HepG2 (cell line): ENCODE results near the gene TMEM176A. TPM values are rescaled to one million over a fixed set of nuclear protein-coding genes. Genes with fewer than 3 reads are reported as not detected.
"Not testable (repeated sequence)": the region's sequence is repeated elsewhere in the genome, so short reads cannot be mapped to it uniquely, and the experiment has no call there.

Experiments
- ARID5B ChIP-seq: IDR thresholded peaks from 2 replicates; pipeline ENCODE4 v1.4.0; 2020; ENCODE audit warnings: mild to moderate bottlenecking, missing genetic modification reagents
- FOXJ3 ChIP-seq: sonication (generic); formaldehyde crosslinking; IDR thresholded peaks from 2 replicates; pipeline ENCODE4 v1.4.0; 2020; ENCODE audit warnings: missing genetic modification reagents, mild to moderate bottlenecking, borderline replicate concordance
- HNF4A ChIP-seq: sonication (generic); formaldehyde crosslinking; IDR thresholded peaks from 2 replicates; pipeline ENCODE4 v1.4.0; 2020; ENCODE audit warnings: missing genetic modification reagents
- MED1 ChIP-seq: sonication (generic); formaldehyde crosslinking; IDR thresholded peaks from 2 replicates; pipeline ENCODE4 v1.4.0; 2020; ENCODE audit warnings: missing genetic modification reagents
- POGZ ChIP-seq: sonication (generic); formaldehyde crosslinking; IDR thresholded peaks from 2 replicates; pipeline ENCODE4 v1.4.0; 2020; ENCODE audit warnings: mild to moderate bottlenecking, missing genetic modification reagents
- SAP130 ChIP-seq: IDR thresholded peaks from 2 replicates; pipeline ENCODE4 v1.6.1; 2016; ENCODE audit warnings: low read depth
- SP1 ChIP-seq, 2 experiments: fragments of 450-650 bp in 1 of 2; sonication (generic) in 1 of 2; formaldehyde crosslinking in 1 of 2; IDR thresholded peaks; 2 replicates each; pipeline versions ENCODE4 v1.4.0 to v1.6.1; 2016 to 2020; ENCODE audit warnings: missing genetic modification reagents in 1 of 2
- THAP9 ChIP-seq: sonication (generic); formaldehyde crosslinking; IDR thresholded peaks from 2 replicates; pipeline ENCODE4; 2020; ENCODE audit warnings: missing genetic modification reagents, mild to moderate bottlenecking, borderline replicate concordance
- ZMYM4 ChIP-seq: sonication (generic); formaldehyde crosslinking; IDR thresholded peaks from 2 replicates; pipeline ENCODE4 v1.8.1; 2023; ENCODE audit warnings: mild to moderate bottlenecking, missing genetic modification reagents
- ZNF710 ChIP-seq: sonication (generic); formaldehyde crosslinking; IDR thresholded peaks from 2 replicates; pipeline ENCODE4 v1.5.0; 2020; ENCODE audit warnings: mild to moderate bottlenecking, missing genetic modification reagents, borderline replicate concordance
- ZNF772 ChIP-seq: sonication (generic); formaldehyde crosslinking; IDR thresholded peaks from 2 replicates; pipeline ENCODE4 v1.5.0; 2020; ENCODE audit warnings: mild to moderate bottlenecking, missing genetic modification reagents
- polyA plus RNA-seq, 8 experiments: library from polyadenylated mRNA; depleted of rRNA in 3 of 8; stranded (reverse) in 7 of 8; unstranded in 1 of 8; fragments of >200 nt; fragmentation: Illumina TruSeq in 4 of 8; extraction: Trizol in 4 of 8; gene quantifications; 2 replicates each; pipeline versions ENCODE4 v1.2.1 to v1.2.3, GENCODE V29; 2011 to 2016; ENCODE audit warnings: low read depth in 4 of 8, missing spikeins in 1 of 8, mixed read lengths in 1 of 8; ENCODE audit not compliant: insufficient read depth in 1 of 8
- total RNA-seq, 5 experiments: library from RNA; depleted of rRNA; stranded (reverse); fragments of >200 nt; fragmentation: Illumina TruSeq; extraction: Trizol; gene quantifications; 2 replicates each; pipeline ENCODE4 v1.2.3, GENCODE V29; 2016; ENCODE audit warnings: low read depth in 1 of 5

TMEM176A gene
- total and polyA plus RNA-seq, 2 of the 13 experiments (the other 11 are each of a cell fraction or from before 2014, with no cell fraction given) = not detected

- TF ChIP-seq ARID5B (CRISPR knock-in tag) (peak; percentile 76), SAP130 (CRISPR knock-in tag) (peak; percentile 62), FOXJ3 (CRISPR knock-in tag) (peak; percentile 87), ZNF772 (peak; percentile 82; the same call in 1 of the 2 replicates), HNF4A (CRISPR knock-in tag) (peak; percentile 92), ZMYM4 (CRISPR knock-in tag) (peak; percentile 75), POGZ (peak; percentile 85), ZNF710 (peak; percentile 18; the same call in 1 of the 2 replicates), MED1 (CRISPR knock-in tag) (peak; percentile 70), SP1 (CRISPR knock-in tag; IDR thresholded peaks at IDR 0.05) (peak; percentile 48; the same call in 1 of the 2 replicates), THAP9 (CRISPR knock-in tag) (peak; percentile 64; the same call in 1 of the 2 replicates)
- not testable (repeated sequence) for TF ChIP-seq SP1 (IDR thresholded peaks at IDR 0.05)
Measured at GRCh38 chr7:150807616-150808438, 7.3 kb downstream of the TMEM176A start (continued).
